Measurements from ENCODE around the gene SMIM32. TPM values are rescaled to one million over a fixed set of nuclear protein-coding genes. Genes with fewer than 3 reads are reported as not detected.
A peak's percentile ranks its signal among the peaks of the same experiment; 100 is the strongest.

SMIM32 gene
- total RNA-seq, 1 donor from 2014 or later: 0.13 TPM

- TF ChIP-seq CTCF (IDR thresholded peaks at IDR 0.05): no peak
- no peak for TF ChIP-seq EZH2 (IDR thresholded peaks at IDR 0.05)
- TF ChIP-seq EZH2phosphoT487 (IDR thresholded peaks at IDR 0.05): no peak
- no peaks in the 10 kb centered on the region for H3K9me3 Mint-ChIP-seq
- no peak overlapping the region for H2AFZ ChIP-seq (replicated peaks)
These were observed 6.8 kb downstream of the SMIM32 start for GRCh38 chr5:136185974-136186665.

GRCh38 chr5:136182618-136183017 lies 10.3 kb downstream of the SMIM32 start:
- no peaks in the 10 kb centered on the region for H3K4me1 Mint-ChIP-seq
- no peaks in the 10 kb centered on the region for H3K9me3 Mint-ChIP-seq
- H3K27me3 Mint-ChIP-seq (ENCODE audit: insufficient read depth, low read depth): no peaks in the 10 kb centered on the region

More at GRCh38 chr5:136185974-136186665, 6.8 kb downstream of the SMIM32 start:
- no peak overlapping the region for H3K4me3 Mint-ChIP-seq
- peaks cover 23% of the 10 kb centered on the region for H3K36me3 Mint-ChIP-seq
- Histone ChIP-seq H4K20me1 (ENCODE audit: low read depth) (peaks cover 15% of the 10 kb centered on the region), H3F3A (ENCODE audit: low read depth) (no peaks in the 10 kb centered on the region), H3K27ac (no peak overlapping the region), H3K27me3 (peaks cover 18% of the 10 kb centered on the region), H3K4me1 (peaks cover under 1% of the 10 kb centered on the region), H3K9ac (no peak overlapping the region), H3K9me3 (ENCODE audit: low read depth) (no peaks in the 10 kb centered on the region), H3K4me2 (no peak overlapping the region), H3K36me3 (no peaks in the 10 kb centered on the region), H3K4me3 (no peak overlapping the region), H3K79me2 (ENCODE audit: low read depth) (no peaks in the 10 kb centered on the region)
- H3K27me3 Mint-ChIP-seq (ENCODE audit: insufficient read depth, low read depth): peaks cover 8% of the 10 kb centered on the region
- DNase-seq (ENCODE audit: low spot score): no peak
- no peaks in the 10 kb centered on the region for H3K4me1 Mint-ChIP-seq
- no peak overlapping the region for H3K27ac Mint-ChIP-seq

GRCh38 chr5:136174021-136174659 lies 18.8 kb downstream of the SMIM32 start:
- Histone ChIP-seq H3K27ac (no peak overlapping the region), H3K4me1 (no peaks in the 10 kb centered on the region), H2AFZ (replicated peaks) (no peak overlapping the region), H3K4me2 (no peak overlapping the region), H4K20me1 (ENCODE audit: low read depth) (peaks cover 34% of the 10 kb centered on the region), H3K9me3 (ENCODE audit: low read depth) (no peaks in the 10 kb centered on the region), H3K27me3 (no peaks in the 10 kb centered on the region), H3K9ac (no peak overlapping the region), H3F3A (ENCODE audit: low read depth) (peaks cover 5% of the 10 kb centered on the region), H3K36me3 (peaks cover 22% of the 10 kb centered on the region), H3K79me2 (ENCODE audit: low read depth) (peaks cover 17% of the 10 kb centered on the region), H3K4me3 (no peak overlapping the region)
- peaks cover 32% of the 10 kb centered on the region for H3K36me3 Mint-ChIP-seq
- TF ChIP-seq CTCF (IDR thresholded peaks at IDR 0.05) (peak; percentile 69), EZH2 (IDR thresholded peaks at IDR 0.05) (no peak)
- no peaks in the 10 kb centered on the region for H3K4me1 Mint-ChIP-seq
- no peak overlapping the region for H3K27ac Mint-ChIP-seq
- H3K9me3 Mint-ChIP-seq: no peaks in the 10 kb centered on the region
- no peak overlapping the region for H3K4me3 Mint-ChIP-seq
- H3K27me3 Mint-ChIP-seq (ENCODE audit: insufficient read depth, low read depth): no peaks in the 10 kb centered on the region
- peak; percentile 50 for DNase-seq (ENCODE audit: low spot score)

More at GRCh38 chr5:136182618-136183017, 10.3 kb downstream of the SMIM32 start:
- Mint-ChIP-seq H3K36me3 (peaks cover 15% of the 10 kb centered on the region), H3K4me3 (no peak overlapping the region), H3K27ac (no peak overlapping the region)
- Histone ChIP-seq H3K27ac (no peak overlapping the region), H2AFZ (replicated peaks) (no peak overlapping the region), H3K9me3 (ENCODE audit: low read depth) (no peaks in the 10 kb centered on the region), H3K9ac (no peak overlapping the region), H3K27me3 (no peaks in the 10 kb centered on the region), H3K36me3 (peaks cover 13% of the 10 kb centered on the region), H4K20me1 (ENCODE audit: low read depth) (peaks cover 3% of the 10 kb centered on the region), H3K4me3 (no peak overlapping the region), H3K4me2 (no peak overlapping the region), H3K4me1 (no peaks in the 10 kb centered on the region), H3K79me2 (ENCODE audit: low read depth) (no peaks in the 10 kb centered on the region), H3F3A (ENCODE audit: low read depth) (no peaks in the 10 kb centered on the region)
- TF ChIP-seq CTCF (IDR thresholded peaks at IDR 0.05) (no peak), EZH2phosphoT487 (IDR thresholded peaks at IDR 0.05) (no peak), EZH2 (IDR thresholded peaks at IDR 0.05) (no peak)
- DNase-seq (ENCODE audit: low spot score): no peak

Data from neural progenitor cell (in vitro differentiated cells).